Measurements from ENCODE around the gene TMEM95. TPM values are rescaled to one million over a fixed set of nuclear protein-coding genes. Genes with fewer than 3 reads are reported as not detected.

The TMEM95 gene
- total RNA-seq, 4 donors from 2014 or later, result not detected

GRCh38 chr17:7392696-7393612 is 38.0 kb downstream of the TMEM95 start:
- no peak for TF ChIP-seq CTCF (IDR thresholded peaks at IDR 0.05)
- ATAC-seq (ENCODE audit: low FRiP score) (no peak), DNase-seq (ENCODE audit: low spot score) (no peak)

DNA sequence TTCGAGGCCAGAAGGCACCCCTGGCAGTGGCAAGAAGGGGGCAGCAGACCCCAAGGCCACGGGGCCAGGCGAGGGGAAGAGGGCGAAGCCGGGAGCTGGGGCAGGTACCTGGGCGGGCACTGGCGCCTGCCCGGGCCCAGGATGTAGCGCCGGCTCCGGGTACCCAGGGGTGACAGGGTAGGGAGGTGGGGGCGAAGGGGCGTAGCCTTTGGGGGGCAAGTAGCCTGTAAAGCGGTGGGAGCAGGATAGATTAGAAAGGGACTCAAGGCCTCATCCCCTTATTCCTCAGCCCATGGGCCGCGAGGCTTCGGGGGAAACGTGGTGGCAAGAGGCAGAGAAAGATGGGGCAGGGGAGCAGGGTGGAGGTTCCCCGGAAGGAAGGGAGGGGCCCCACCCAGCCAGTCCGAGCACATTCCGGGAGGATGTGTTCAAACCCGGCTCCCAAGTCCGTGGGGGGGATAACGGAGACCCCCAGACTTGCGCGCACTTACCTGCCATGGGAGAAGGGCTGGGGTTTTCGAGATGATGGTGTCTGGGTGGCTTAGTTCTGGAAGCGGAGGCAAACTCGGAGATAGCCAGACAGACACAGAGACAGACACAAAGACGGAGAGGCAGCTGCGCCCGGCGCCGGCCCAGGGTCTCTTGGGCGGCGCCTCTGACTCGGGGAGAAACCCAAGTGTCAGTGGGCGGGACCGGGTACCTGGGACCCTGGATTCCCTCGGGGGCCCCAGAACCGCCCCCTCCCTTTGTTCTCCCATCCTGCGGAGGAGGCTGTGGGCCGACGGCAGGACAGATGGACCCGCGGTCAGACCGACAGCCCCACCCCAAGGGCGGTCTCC is 38.9 kb downstream of the TMEM95 start:
- DNase-seq (ENCODE audit: low spot score), result no peak
- TF ChIP-seq CTCF (IDR thresholded peaks at IDR 0.05), result no peak
- ATAC-seq (ENCODE audit: low FRiP score), result peak; percentile 35

GRCh38 chr17:7394452-7395191 is 39.7 kb downstream of the TMEM95 start, which contains the start of gene PLSCR3:
PLSCR3 (minus strand) TSS chr17:7394525; CDS start chr17:7394110, 415 bp downstream.
- ATAC-seq (ENCODE audit: low FRiP score), result peak; percentile 89
- DNase-seq (ENCODE audit: low spot score), result no peak
- no peak for TF ChIP-seq CTCF (IDR thresholded peaks at IDR 0.05)

DNA sequence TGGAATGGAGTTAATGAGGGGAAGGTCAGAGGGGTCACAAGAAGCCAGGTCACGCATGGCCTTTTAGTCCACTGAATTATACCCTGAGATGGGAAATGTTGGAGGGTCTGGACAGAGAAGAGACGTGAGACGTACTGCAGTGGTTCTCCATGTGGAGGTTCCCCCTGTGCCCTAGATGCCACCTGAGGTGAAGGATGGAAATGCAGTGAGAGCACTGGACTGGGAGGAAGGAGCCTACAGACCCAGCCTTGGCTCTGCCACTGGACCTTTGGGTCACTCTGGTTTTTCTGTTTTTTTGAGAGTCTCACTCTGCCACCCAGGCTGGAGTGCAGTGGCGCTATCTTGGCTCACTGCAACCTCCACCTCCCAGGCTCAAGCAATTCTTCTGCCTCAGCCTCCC is 41.2 kb downstream of the TMEM95 start:
- no peak for DNase-seq (ENCODE audit: low spot score)
- no peak for ATAC-seq (ENCODE audit: low FRiP score)
- TF ChIP-seq CTCF (IDR thresholded peaks at IDR 0.05), result no peak

DNA sequence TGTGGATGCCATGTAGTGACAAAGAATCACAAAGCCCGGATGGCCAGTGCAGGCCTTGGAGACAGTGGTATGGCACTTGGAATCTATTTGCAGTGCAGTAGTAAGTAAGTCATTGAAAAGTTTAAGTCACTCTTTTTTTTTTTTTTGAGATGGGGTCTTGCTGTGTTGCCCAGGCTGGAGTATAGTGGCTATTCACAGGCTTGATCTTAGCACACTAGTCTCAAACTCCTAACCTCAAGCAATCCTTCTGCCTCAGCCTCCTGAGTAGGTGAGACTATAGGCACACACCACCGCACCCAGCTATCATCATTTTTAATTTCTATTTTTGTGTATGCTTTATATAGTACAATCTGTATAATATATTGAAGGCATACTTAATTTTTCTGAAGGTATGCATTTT is 43.7 kb downstream of the TMEM95 start:
- TF ChIP-seq CTCF (IDR thresholded peaks at IDR 0.05), result no peak
- ATAC-seq (ENCODE audit: low FRiP score) (no peak), DNase-seq (ENCODE audit: low spot score) (no peak)

GRCh38 chr17:7403043-7403726 is 48.2 kb downstream of the TMEM95 start:
- DNase-seq (ENCODE audit: low spot score) (no peak), ATAC-seq (ENCODE audit: low FRiP score) (peak; percentile 5)
- no peak for TF ChIP-seq CTCF (IDR thresholded peaks at IDR 0.05)
